MM.1S (cell line): Measurements from ENCODE around the gene RYR2.

ENCODE experiments used
- DNase-seq: peaks from one replicate; pipeline ENCODE4 v3.0.0-alpha.2; 2015
- H2AFZ ChIP-seq: fragments of 300-600 bp; sonication (generic); 2 replicates; pipeline ENCODE4 v1.6.0; 2016; ENCODE audit warnings: antibody characterized with exemption, low read length
- H3F3A ChIP-seq: fragments of 300-600 bp; sonication (generic); 2 replicates; pipeline ENCODE4 v1.6.1; 2016; ENCODE audit warnings: mild to moderate bottlenecking, antibody characterized with exemption, low read length, moderate library complexity, mixed read lengths; ENCODE audit not compliant: insufficient read depth
- H3K27ac ChIP-seq: fragments of 300-600 bp; sonication (generic); 2 replicates; pipeline ENCODE4 v1.5.1; 2016; ENCODE audit warnings: mild to moderate bottlenecking, low read length
- H3K27me3 ChIP-seq: fragments of 300-600 bp; sonication (generic); replicated peaks from 2 replicates; pipeline ENCODE4 v1.6.0; 2016; ENCODE audit warnings: low read length; ENCODE audit not compliant: insufficient read depth
- H3K36me3 ChIP-seq: fragments of 300-600 bp; sonication (generic); replicated peaks from 2 replicates; pipeline ENCODE4 v1.6.1; 2016; ENCODE audit warnings: mild to moderate bottlenecking, low read length, mixed read lengths; ENCODE audit not compliant: insufficient read depth
- H3K4me1 ChIP-seq: fragments of 300-600 bp; sonication (generic); 2 replicates; pipeline ENCODE4 v1.6.1; 2016; ENCODE audit warnings: low read length, mixed read lengths
- H3K4me2 ChIP-seq: fragments of 300-600 bp; sonication (generic); 2 replicates; pipeline ENCODE4 v1.6.0; 2016; ENCODE audit warnings: low read depth, low read length
- H3K4me3 ChIP-seq: fragments of 300-600 bp; sonication (generic); 2 replicates; pipeline ENCODE4 v1.5.1; 2016; ENCODE audit warnings: low read length, mixed read lengths
- H3K79me2 ChIP-seq: fragments of 300-600 bp; sonication (generic); 2 replicates; pipeline ENCODE4 v1.6.1; 2016; ENCODE audit warnings: mixed run types, low read length, mixed read lengths
- H3K9ac ChIP-seq: fragments of 300-600 bp; sonication (generic); 2 replicates; pipeline ENCODE4 v1.6.1; 2016; ENCODE audit warnings: low read length, mixed read lengths
- H3K9me2 ChIP-seq: fragments of 300-600 bp; sonication (generic); replicated peaks from 2 replicates; pipeline ENCODE4 v1.6.1; 2016; ENCODE audit warnings: mild to moderate bottlenecking, low read length, mixed read lengths; ENCODE audit not compliant: insufficient read depth
- H3K9me3 ChIP-seq: fragments of 300-600 bp; sonication (generic); replicated peaks from 2 replicates; pipeline ENCODE4 v1.6.1; 2016; ENCODE audit warnings: mild to moderate bottlenecking, low read length, mixed read lengths; ENCODE audit not compliant: insufficient read depth
- H4K20me1 ChIP-seq: fragments of 300-600 bp; sonication (generic); 2 replicates; pipeline ENCODE4 v1.6.1; 2016; ENCODE audit warnings: mild to moderate bottlenecking, low read length, moderate library complexity, mixed read lengths; ENCODE audit not compliant: insufficient read depth
- EZH2 ChIP-seq: fragments of 300-600 bp; sonication (generic); optimal IDR thresholded peaks from 2 replicates; pipeline ENCODE3; 2017; ENCODE audit warnings: low read depth, mild to moderate bottlenecking, antibody characterized with exemption, low read length, mixed read lengths
- EZH2phosphoT487 ChIP-seq: fragments of 300-600 bp; sonication (generic); IDR thresholded peaks from 2 replicates; pipeline ENCODE4 v1.6.1; 2018; ENCODE audit warnings: antibody characterized with exemption, low read length
- TF ChIP-seq, protein P1 (sequence below): fragments of 300-600 bp; sonication (generic); IDR thresholded peaks from 2 replicates; pipeline ENCODE4 v1.5.1; 2016; ENCODE audit warnings: antibody characterized with exemption, low read length, mixed read lengths

RYR2 gene

DNA sequence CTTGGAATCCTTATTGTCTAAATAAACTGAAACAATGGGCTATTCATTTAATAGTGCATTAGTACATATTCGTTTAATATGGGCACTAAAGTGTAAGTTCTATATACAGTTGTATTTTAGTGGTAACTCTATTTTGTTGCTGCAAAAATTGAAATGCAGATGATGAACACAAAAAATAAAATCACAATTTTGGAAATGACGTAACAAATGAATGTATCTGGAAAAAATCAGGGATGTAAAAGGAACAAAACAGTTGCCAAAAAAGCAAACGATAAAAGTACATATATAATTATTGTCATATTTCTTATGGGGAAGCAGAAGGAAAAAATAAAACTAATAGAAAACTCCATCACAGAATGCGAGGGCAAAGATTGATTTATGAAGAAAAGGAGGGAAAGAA lies 254.9 kb downstream of the RYR2 start:
- Histone ChIP-seq H3K4me2 (no peak overlapping the region), H3K27ac (no peak overlapping the region), H3K9me3 (no peaks in the 10 kb centered on the region), H3K79me2 (no peaks in the 10 kb centered on the region), H3K9me2 (no peaks in the 10 kb centered on the region), H3K27me3 (no peaks in the 10 kb centered on the region), H3K9ac (no peak overlapping the region), H3K36me3 (no peaks in the 10 kb centered on the region), H3K4me1 (no peaks in the 10 kb centered on the region), H3K4me3 (no peak overlapping the region), H4K20me1 (no peaks in the 10 kb centered on the region), H2AFZ (no peak overlapping the region), H3F3A (no peaks in the 10 kb centered on the region)
- TF ChIP-seq EZH2 (no peak), EZH2phosphoT487 (no peak)
- TF ChIP-seq, protein P1, sequence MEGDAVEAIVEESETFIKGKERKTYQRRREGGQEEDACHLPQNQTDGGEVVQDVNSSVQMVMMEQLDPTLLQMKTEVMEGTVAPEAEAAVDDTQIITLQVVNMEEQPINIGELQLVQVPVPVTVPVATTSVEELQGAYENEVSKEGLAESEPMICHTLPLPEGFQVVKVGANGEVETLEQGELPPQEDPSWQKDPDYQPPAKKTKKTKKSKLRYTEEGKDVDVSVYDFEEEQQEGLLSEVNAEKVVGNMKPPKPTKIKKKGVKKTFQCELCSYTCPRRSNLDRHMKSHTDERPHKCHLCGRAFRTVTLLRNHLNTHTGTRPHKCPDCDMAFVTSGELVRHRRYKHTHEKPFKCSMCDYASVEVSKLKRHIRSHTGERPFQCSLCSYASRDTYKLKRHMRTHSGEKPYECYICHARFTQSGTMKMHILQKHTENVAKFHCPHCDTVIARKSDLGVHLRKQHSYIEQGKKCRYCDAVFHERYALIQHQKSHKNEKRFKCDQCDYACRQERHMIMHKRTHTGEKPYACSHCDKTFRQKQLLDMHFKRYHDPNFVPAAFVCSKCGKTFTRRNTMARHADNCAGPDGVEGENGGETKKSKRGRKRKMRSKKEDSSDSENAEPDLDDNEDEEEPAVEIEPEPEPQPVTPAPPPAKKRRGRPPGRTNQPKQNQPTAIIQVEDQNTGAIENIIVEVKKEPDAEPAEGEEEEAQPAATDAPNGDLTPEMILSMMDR, result no peak
- DNase-seq, result no peak

DNA sequence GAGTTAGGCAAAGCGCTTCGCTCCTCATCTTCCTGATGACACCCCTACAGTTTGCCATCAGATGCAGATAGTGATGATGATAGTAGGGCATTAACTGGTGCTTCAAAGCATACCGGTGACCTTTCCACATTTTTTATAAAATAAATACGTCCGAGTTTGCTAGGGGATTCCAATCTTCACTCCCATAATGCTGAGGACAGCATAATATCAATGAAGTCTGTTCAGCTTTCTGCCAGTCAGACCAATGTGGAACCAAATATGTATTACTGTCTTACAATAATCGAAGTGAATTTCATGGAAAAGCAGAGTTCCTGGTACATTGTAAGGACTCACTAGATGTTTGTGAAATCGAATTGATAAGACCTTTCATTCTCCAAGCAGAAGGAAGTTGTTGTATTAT lies 258.7 kb downstream of the RYR2 start:
- no peaks in the 10 kb centered on the region for H3K4me1 ChIP-seq
- H3K9me2 ChIP-seq, result no peaks in the 10 kb centered on the region
- H4K20me1 ChIP-seq, result no peaks in the 10 kb centered on the region
- TF ChIP-seq EZH2phosphoT487 (no peak), EZH2 (no peak)
- TF ChIP-seq, protein P1, result no peak
- H3F3A ChIP-seq, result no peaks in the 10 kb centered on the region
- H3K4me3 ChIP-seq, result no peak overlapping the region
- H3K4me2 ChIP-seq, result no peak overlapping the region
- H3K27ac ChIP-seq, result no peak overlapping the region
- DNase-seq, result no peak
- H3K9ac ChIP-seq, result no peak overlapping the region
- no peak overlapping the region for H2AFZ ChIP-seq
- no peaks in the 10 kb centered on the region for H3K9me3 ChIP-seq
- no peaks in the 10 kb centered on the region for H3K79me2 ChIP-seq
- no peaks in the 10 kb centered on the region for H3K27me3 ChIP-seq
- no peaks in the 10 kb centered on the region for H3K36me3 ChIP-seq

DNA sequence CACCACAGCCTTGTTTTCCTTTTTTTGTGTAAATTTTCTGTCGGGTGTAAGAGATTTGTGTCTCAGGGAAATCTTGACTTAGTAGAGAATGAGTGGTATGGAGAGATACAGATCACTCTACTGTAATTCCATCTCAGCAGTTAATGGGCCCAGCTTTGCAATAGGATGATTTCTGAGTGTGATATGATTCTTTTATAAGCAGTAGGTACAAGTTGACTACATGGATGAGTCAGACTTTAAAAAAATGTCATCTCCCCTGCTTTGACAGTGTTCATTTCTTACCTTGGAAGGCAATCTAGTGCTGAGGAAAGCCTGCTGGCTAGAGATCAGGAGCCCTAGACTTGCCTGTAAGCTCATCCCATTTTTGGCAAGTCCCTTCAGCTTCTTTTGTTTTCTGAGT lies 261.9 kb downstream of the RYR2 start:
- Histone ChIP-seq H4K20me1 (no peaks in the 10 kb centered on the region), H3K4me3 (no peak overlapping the region), H2AFZ (no peak overlapping the region), H3K9me3 (no peaks in the 10 kb centered on the region), H3K36me3 (no peaks in the 10 kb centered on the region), H3F3A (no peaks in the 10 kb centered on the region), H3K4me2 (no peak overlapping the region), H3K27me3 (no peaks in the 10 kb centered on the region), H3K4me1 (no peaks in the 10 kb centered on the region), H3K9ac (no peak overlapping the region), H3K79me2 (no peaks in the 10 kb centered on the region), H3K9me2 (no peaks in the 10 kb centered on the region), H3K27ac (no peak overlapping the region)
- DNase-seq, result no peak
- no peak for TF ChIP-seq EZH2phosphoT487
- TF ChIP-seq, protein P1, result no peak
- no peak for TF ChIP-seq EZH2
